ENCODE data around the gene PALMD.

PALMD gene

GRCh38 chr1:99645699-99646531 is at the start of gene PALMD:
PALMD (plus strand) TSS chr1:99646113; CDS start chr1:99646318, 205 bp downstream.
- H3K4me3 ChIP-seq (ENCODE audit: low read depth, low read length), result no peak within 1 kb of the TSS

- no peak overlapping the region for H3K4me3 ChIP-seq (ENCODE audit: low read depth, low read length)
Measured at GRCh38 chr1:99598738-99599411, 47.0 kb upstream of the PALMD start.

- H3K4me3 ChIP-seq (ENCODE audit: low read depth, low read length), result no peak overlapping the region
Measured at GRCh38 chr1:99599678-99600175, 46.2 kb upstream of the PALMD start.

GRCh38 chr1:99600782-99601181 is 45.1 kb upstream of the PALMD start:
- H3K4me3 ChIP-seq (ENCODE audit: low read depth, low read length), result no peak overlapping the region

DNA sequence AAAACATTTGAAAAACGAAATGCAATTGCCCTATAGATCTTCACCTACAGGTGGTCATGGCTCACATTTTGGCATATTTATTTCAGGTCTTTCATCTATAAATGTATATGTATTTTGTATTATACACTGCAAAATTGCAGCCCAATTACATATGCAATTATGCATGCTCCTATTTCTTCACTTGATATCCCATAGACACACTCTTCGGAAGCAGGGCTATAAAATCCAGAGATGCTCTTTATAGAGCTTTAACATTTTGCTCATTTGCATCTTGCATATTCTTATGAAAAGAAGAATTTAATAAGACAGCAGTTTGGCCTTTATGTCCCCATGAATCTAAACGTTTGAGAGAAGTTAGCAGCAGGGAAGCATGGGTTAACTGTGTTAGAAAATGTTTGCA is 44.7 kb upstream of the PALMD start:
- no peak overlapping the region for H3K4me3 ChIP-seq (ENCODE audit: low read depth, low read length)

DNA sequence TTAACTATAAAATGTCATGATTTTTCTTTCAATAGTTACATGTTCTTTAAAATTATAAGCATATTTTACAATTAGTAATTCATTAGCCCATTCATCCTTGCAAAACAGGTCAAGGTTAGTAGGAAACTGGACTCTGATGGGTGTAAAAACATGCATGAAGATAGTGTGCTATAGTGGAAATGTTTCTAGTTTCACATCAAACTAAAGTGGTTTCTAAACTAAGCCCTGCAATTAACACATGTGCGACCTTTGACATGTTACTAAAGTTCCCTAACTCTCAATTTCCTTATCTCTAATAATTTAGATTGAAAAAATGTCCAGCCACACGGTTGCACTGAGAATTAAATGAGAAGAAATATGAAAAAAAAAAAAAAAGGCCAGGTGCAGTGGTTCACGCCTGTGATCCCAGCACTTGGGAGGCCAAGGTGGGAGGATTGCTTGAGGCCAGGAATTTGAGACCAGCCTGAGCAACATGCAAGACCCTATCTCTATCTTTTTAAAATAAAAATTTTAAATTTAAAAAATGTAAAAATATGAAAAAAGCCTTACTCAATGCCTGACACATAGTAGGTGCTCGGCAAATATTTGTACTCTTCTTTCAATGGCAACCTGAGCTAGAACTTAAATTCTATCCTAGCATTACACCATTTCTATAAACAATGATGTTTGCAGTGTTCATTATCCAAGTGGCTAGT is 44.1 kb upstream of the PALMD start:
- H3K4me3 ChIP-seq (ENCODE audit: low read depth, low read length), result no peak overlapping the region

DNA sequence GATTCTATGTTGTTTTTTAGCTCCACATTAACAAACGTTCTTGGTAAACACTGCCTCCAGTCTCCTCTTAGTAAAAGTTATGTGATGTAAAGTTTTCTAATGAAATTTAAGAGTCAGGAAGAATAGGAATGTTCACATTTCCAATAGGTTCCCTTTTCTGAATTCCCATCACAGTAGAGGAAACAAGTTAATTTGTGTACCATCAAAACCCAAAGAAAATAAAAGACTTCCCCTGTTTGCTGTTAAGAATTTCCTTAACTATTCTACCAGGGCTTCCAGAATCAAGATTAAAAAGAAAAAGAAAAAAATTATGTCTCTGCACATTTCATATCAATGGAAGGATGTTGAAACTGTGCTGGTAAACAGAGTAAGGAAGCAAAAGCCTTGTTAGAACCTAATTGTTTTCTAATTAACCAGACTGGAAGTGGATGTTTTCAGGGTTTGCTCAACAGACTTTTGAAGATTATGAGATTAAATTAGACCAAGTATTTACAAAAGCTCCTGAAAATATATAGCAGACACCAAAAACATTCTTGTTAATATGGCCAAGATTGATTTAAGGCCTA is 43.4 kb upstream of the PALMD start:
- H3K4me3 ChIP-seq (ENCODE audit: low read depth, low read length), result no peak overlapping the region

DNA sequence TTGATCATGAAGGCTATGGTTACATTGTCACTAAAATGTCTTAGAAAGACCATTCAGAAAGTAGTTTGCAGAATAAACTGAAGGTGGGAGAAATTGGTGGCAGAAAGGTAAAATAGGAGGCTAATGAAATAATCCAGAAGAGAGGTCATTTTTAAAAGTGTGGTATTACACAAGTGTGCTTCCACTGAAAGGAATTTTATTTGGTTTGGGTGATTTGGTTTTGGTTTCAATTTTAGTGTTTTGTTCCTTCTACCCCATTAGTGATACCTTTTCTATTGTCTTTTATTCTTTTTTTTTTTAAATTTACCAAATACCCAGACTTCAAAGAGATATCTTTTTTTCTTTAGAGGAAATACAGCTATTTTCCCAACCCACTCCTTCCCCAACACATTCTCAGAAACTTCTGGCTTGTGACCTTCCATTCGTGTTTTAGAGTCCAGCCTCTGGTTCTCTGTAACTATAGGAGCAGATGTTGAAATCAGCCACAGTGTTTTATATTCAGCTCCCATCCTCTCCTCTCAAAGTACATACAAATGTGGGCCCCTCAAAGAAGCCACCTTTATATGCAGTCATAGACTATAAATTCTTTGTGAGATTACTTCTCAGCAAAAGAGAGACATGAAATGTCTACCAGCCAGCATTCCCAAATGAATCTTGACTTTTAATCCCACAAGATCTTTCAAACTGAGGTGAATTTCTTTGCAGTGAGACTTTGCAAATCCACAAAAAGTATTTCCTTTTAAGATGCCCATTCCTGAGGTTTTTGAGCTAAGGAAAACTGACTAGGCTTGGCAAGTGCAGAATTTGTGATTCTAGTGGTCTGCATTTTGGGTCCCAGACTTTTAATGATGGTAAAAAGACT is 42.0 kb upstream of the PALMD start:
- no peak overlapping the region for H3K4me3 ChIP-seq (ENCODE audit: low read depth, low read length)

DNA sequence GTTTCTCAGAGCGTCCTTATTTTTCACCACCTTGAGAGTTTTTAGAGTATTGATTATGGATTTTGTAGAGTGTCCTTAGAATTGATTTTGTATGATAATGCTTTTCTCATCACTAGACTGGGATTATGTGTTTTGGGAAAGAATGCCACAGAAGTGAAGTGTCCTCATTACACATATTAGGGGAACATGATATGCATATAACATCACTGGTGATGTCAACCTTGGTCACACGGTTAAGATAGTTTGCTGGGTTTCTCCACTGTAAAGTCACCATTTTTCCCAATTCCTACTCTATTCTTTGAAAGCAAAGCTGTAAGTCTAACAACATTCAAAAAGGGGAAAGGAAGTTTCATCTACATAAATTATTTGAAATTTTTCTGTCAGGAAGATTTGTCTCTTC is 39.6 kb upstream of the PALMD start:
- H3K4me3 ChIP-seq (ENCODE audit: low read depth, low read length), result no peak overlapping the region

- H3K4me3 ChIP-seq (ENCODE audit: low read depth, low read length), result no peak overlapping the region
Measured at GRCh38 chr1:99607590-99607989, 38.3 kb upstream of the PALMD start.

- H3K4me3 ChIP-seq (ENCODE audit: low read depth, low read length), result no peak overlapping the region
Measured at GRCh38 chr1:99608058-99608457, 37.9 kb upstream of the PALMD start.

DNA sequence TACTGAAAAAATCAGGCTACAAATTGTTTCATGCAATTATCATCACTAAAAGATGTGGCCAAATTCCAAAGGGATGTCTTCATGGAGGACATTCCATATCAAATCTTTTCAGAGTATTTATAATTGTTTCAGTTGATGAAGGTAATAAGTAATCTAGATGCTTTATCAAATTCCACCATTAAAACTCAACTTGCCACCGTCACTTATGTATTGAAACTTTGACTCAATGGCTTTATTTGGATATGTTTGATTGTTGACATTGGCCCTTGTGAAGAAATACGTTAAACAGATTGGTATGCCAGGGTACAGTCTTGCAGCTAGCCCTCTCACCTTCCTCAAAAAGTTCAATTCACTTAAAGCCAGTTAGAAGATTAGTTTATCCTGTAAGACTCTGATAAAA is 32.2 kb upstream of the PALMD start:
- no peak overlapping the region for H3K4me3 ChIP-seq (ENCODE audit: low read depth, low read length)

DNA sequence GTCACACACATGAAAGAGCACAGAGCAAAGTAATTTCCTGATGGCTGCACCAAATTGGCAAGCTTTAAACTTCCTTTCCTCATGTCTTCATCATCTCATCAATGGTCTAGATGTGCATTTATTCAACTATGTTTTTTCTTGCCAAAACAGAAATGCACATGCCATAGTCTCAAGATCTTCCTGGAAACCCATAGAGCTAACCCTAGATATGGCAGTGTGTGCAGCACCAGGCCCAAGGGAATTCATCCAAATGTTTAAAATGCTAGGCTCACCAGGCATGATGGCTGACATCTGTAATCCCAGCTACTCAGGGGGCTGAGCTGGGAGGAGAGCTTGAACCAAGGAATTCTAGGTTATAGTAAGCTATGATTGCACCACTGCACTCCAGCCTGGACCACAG is 31.2 kb upstream of the PALMD start:
- H3K4me3 ChIP-seq (ENCODE audit: low read depth, low read length), result no peak overlapping the region

DNA sequence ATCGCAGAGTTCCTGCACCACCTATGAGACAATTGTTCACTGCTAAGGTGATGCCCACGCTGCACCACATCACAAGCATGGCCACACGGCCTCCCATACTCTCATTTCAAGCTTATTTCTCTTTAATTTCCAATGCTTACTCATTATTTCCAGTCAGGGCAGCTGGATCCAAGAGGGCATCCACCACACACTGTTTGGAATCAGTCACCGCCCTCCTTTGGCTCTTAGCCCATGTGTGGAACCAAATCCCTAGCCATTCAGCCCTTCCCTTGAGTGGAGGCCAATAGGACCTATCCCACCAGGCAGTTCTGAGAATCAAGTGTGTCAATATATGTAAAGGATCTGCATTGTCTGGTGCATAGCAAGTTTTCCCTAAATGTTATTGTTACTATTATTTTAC is 26.3 kb upstream of the PALMD start:
- no peak overlapping the region for H3K4me3 ChIP-seq (ENCODE audit: low read depth, low read length)

DNA sequence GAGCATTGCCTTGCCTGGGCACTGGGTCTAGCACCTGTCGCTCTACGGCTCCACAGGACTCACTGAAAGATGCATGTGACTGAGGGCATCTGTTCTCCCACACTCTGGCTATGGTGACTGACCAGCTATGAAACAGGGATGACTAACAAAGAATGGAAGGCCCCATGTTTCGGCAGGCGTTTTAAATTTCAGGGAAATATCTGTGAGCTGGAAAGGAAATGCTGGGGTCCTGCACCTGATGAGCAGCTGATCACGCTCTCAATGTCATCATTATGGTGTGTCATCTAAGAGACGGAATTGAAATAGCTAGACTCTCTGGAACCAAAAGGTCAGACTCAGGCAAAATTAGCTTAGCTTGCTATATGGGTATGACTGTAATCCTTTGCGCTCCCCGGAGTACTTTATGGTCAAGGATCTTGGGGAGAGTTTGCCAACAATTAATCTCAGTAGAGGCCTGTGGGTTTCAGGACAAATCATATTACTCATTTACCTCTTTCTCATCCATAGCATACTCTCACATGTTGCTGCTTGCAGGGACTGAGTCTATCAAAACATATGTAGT is 24.5 kb upstream of the PALMD start:
- no peak overlapping the region for H3K4me3 ChIP-seq (ENCODE audit: low read depth, low read length)

GRCh38 chr1:99622702-99623347 is 23.1 kb upstream of the PALMD start:
- H3K4me3 ChIP-seq (ENCODE audit: low read depth, low read length), result no peak overlapping the region

DNA sequence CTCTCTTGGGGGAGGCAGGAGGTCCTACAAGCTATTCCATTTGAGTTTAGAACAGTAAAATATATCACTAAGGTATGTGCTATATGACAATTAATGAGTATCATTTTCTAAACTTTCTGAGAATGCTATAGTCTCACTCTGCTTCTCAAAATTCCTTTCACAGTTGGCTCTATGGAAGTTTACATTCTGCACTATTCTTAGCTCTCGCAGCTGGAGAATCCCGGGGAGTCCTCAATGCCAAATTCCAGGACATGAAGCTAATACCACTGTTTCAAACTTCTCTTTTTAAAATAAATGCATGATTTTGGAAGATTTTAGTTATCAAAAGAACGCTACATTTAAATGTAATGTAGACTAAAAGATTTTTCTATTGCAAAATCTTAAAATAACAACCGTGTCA is 22.4 kb upstream of the PALMD start:
- H3K4me3 ChIP-seq (ENCODE audit: low read depth, low read length), result no peak overlapping the region

- no peak overlapping the region for H3K4me3 ChIP-seq (ENCODE audit: low read depth, low read length)
Measured at GRCh38 chr1:99627615-99628014, 18.3 kb upstream of the PALMD start.

DNA sequence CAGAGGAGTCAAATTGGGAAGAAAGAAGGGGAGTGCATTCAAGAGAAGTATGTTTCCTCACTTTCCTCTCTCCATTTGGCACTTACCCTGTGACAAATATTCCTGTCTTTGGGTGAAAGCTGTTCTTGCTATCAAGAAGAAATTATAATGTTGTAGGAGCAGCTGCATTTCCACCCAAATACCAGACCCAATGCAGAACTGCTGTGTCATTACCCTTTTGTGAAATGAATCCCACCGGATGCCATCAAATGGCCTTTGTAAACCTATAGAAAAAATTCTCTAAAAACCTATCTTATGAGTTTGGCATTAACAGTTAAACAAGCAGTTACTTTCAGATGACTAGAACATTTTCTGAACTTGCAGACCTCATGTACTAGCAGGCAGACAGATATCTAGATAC is 16.7 kb upstream of the PALMD start:
- H3K4me3 ChIP-seq (ENCODE audit: low read depth, low read length), result no peak overlapping the region

All from iPS-11a (cell line).